CD4-positive, CD25-positive, alpha-beta regulatory T cell (primary cell): ENCODE data around the gene DONSON. TPM values are rescaled to one million over a fixed set of nuclear protein-coding genes. Genes with fewer than 3 reads are reported as not detected.

Experiments
- ATAC-seq, 2 donors: fragments of 150-1000 bp; cut with Tn5 transposase; one replicate each; pipeline ENCODE4 v1.10.0; 2021; ENCODE audit warnings: low read depth in 2 of 2, moderate number of reproducible peaks in 2 of 2, moderate library complexity in 1 of 2
- DNase-seq, 3 donors: peaks; one replicate each; pipeline versions ENCODE4 v3.0.0 to v3.0.0-alpha.2; 2012 to 2022; ENCODE audit warnings: mixed read lengths in 1 of 3
- H3K27ac ChIP-seq: one replicate; pipeline ENCODE4 v1.7.0; 2013; ENCODE audit warnings: mild to moderate bottlenecking, low read length; ENCODE audit not compliant: insufficient read depth, poor library complexity, severe bottlenecking
- H3K27me3 ChIP-seq: one replicate; pipeline ENCODE4 v1.7.0; 2013; ENCODE audit warnings: low read length; ENCODE audit not compliant: control insufficient read depth, insufficient read depth
- H3K36me3 ChIP-seq: one replicate; pipeline ENCODE4 v1.7.0; 2013; ENCODE audit warnings: mild to moderate bottlenecking, low read length, moderate library complexity; ENCODE audit not compliant: control insufficient read depth, insufficient read depth
- H3K4me1 ChIP-seq: 2 replicates; pipeline ENCODE4 v1.7.0; 2013; ENCODE audit warnings: mild to moderate bottlenecking, low read length; ENCODE audit not compliant: insufficient read depth, control insufficient read depth, poor library complexity, severe bottlenecking
- H3K4me3 ChIP-seq: one replicate; pipeline ENCODE4 v1.7.0; 2013; ENCODE audit warnings: low read depth, mild to moderate bottlenecking, low read length, moderate library complexity
- H3K9me3 ChIP-seq, 2 experiments: 1 replicate in 1 of 2; 2 replicates in 1 of 2; pipeline ENCODE4 v1.7.0; 2013; ENCODE audit warnings: low read length in 2 of 2, mild to moderate bottlenecking in 1 of 2, moderate library complexity in 1 of 2; ENCODE audit not compliant: control insufficient read depth in 2 of 2
- H3K27ac Mint-ChIP-seq, 3 donors: one replicate each; pipeline ENCODE4 v1.8.0; 2020 to 2022; ENCODE audit warnings: mild to moderate bottlenecking in 3 of 3, mixed read lengths in 3 of 3, moderate library complexity in 2 of 3
- H3K27me3 Mint-ChIP-seq: one replicate; pipeline ENCODE4 v1.8.0; 2022; ENCODE audit warnings: mild to moderate bottlenecking, mixed read lengths
- H3K36me3 Mint-ChIP-seq: one replicate; pipeline ENCODE4 v1.8.0; 2020; ENCODE audit warnings: mixed read lengths
- H3K4me1 Mint-ChIP-seq, 4 donors: one replicate each; pipeline ENCODE4 v1.8.0; 2020 to 2022; ENCODE audit warnings: mixed read lengths in 4 of 4, mild to moderate bottlenecking in 1 of 4
- H3K4me3 Mint-ChIP-seq, 4 donors: one replicate each; pipeline ENCODE4 v1.8.0; 2020 to 2022; ENCODE audit warnings: mild to moderate bottlenecking in 4 of 4, mixed read lengths in 4 of 4, moderate library complexity in 3 of 4
- H3K9me3 Mint-ChIP-seq, 7 donors: one replicate each; pipeline ENCODE4 v1.8.0; 2020 to 2022; ENCODE audit warnings: mixed read lengths in 7 of 7, mild to moderate bottlenecking in 3 of 7, moderate library complexity in 2 of 7
- polyA plus RNA-seq, 4 donors: library from polyadenylated mRNA; unstranded; fragments of 300-500 nt; fragmentation: Illumina TruSeq; gene quantifications; one replicate each; pipeline ENCODE4 v1.2.3, GENCODE V29; 2021
- total RNA-seq: library from RNA; stranded (reverse); gene quantifications from one replicate; pipeline ENCODE4 v1.2.3, GENCODE V29; 2022

The DONSON gene
- total and polyA plus RNA-seq, 5 donors from 2014 or later = 4.2 to 15.2 (median 5.0) TPM

DNA sequence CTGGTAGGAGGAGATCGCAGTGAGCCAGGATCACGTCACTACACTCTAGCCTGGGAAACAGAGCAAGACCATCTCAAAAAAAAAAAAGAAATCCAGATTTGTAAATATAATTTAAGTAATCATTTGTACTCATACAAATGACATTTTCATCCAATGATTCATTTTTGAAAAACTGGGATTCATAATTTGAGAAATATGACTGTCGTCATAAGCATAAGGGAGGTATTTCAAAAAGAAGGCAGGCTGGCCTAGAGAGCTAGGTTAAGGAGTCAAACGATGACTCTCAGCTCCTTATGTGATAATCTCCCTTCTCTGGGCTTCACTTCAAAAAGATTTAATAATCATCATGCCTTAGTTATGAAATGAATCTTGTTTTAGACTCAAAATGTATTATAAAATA lies 48.9 kb downstream of the DONSON start:
- Mint-ChIP-seq H3K36me3 (peaks cover 27% of the 10 kb centered on the region), H3K27me3 (no peaks in the 10 kb centered on the region), H3K9me3 (no peaks in the 10 kb centered on the region), H3K4me1 (peaks cover 7 to 42% (median 38%) of the 10 kb centered on the region in 4 donors), H3K27ac (no peak overlapping the region), H3K4me3 (no peak overlapping the region)
- no peaks in the 10 kb centered on the region for H3K27me3 ChIP-seq
- no peak for ATAC-seq
- H3K36me3 ChIP-seq = peaks cover 36% of the 10 kb centered on the region
- no peak for DNase-seq
- H3K4me3 ChIP-seq = no peak overlapping the region
- no peaks in the 10 kb centered on the region for H3K9me3 ChIP-seq
- H3K4me1 ChIP-seq = peaks cover 16% of the 10 kb centered on the region
- H3K27ac ChIP-seq = no peak overlapping the region

DNA sequence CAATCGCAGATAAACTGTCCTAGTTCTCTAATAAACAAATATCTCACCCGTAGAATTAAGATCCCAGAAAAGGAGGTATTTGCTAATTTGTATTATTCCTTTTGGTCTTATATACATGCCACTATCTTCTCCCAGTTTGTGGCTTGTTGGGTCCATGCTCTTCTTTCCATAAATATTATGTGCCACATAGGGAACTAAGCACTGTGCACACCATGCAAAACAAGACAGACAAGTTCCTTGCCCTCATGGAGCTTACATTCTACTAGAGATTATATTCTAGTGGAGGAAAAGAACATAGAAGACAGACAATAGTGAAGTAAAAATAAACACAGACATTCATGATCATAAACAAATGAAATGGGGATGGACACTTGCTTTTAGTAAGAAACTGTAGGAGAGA lies 51.3 kb downstream of the DONSON start:
- Histone ChIP-seq H3K27me3 (no peaks in the 10 kb centered on the region), H3K4me3 (no peak overlapping the region), H3K27ac (no peak overlapping the region), H3K9me3 (no peaks in the 10 kb centered on the region), H3K36me3 (peaks cover 56% of the 10 kb centered on the region), H3K4me1 (peaks cover 11% of the 10 kb centered on the region)
- Mint-ChIP-seq H3K36me3 (peaks cover 31% of the 10 kb centered on the region), H3K27me3 (no peaks in the 10 kb centered on the region), H3K27ac (no peak overlapping the region), H3K4me1 (peaks cover 7 to 34% (median 29%) of the 10 kb centered on the region in 4 donors), H3K9me3 (no peaks in the 10 kb centered on the region), H3K4me3 (peak overlapping the region in 1 of 4 donors; percentile 13)
- ATAC-seq (no peak), DNase-seq (no peak)

GRCh38 chr21:33531007-33531406 lies 57.5 kb downstream of the DONSON start:
- Histone ChIP-seq H3K4me1 (no peaks in the 10 kb centered on the region), H3K36me3 (peaks cover 86% of the 10 kb centered on the region), H3K4me3 (no peak overlapping the region), H3K27me3 (no peaks in the 10 kb centered on the region), H3K27ac (no peak overlapping the region), H3K9me3 (no peaks in the 10 kb centered on the region)
- no peak for ATAC-seq
- DNase-seq = no peak
- Mint-ChIP-seq H3K27ac (no peak overlapping the region), H3K9me3 (no peaks in the 10 kb centered on the region), H3K4me1 (peaks cover 0 to 6% (median 0%) of the 10 kb centered on the region in 4 donors), H3K36me3 (peaks cover 40% of the 10 kb centered on the region), H3K27me3 (no peaks in the 10 kb centered on the region), H3K4me3 (no peak overlapping the region)

Other genes with a start within 250 kb of the DONSON start
- 10.2 TPM for gene IFNGR2, start 185.3 kb downstream of the DONSON start, total RNA-seq
- gene IFNGR2, start 185.3 kb downstream of the DONSON start, polyA plus RNA-seq = 10 to 100 TPM; 21.7 to 37.2 (median 24.5) TPM
- gene TMEM50B, start 108.7 kb downstream of the DONSON start, total RNA-seq = 84.2 TPM
- 10 to 100 TPM; 60.1 to 63.2 (median 61.6) TPM for gene TMEM50B, start 108.7 kb downstream of the DONSON start, polyA plus RNA-seq
- gene DNAJC28, start 97.0 kb downstream of the DONSON start, total RNA-seq = 0.17 TPM
- gene DNAJC28, start 97.0 kb downstream of the DONSON start, polyA plus RNA-seq = under 1 TPM; 0.33 to 0.78 (median 0.73) TPM
- gene GART, start 46.6 kb downstream of the DONSON start, total RNA-seq = 44.0 TPM
- gene GART, start 46.6 kb downstream of the DONSON start, polyA plus RNA-seq = 10 to 100 TPM; 45.5 to 63.9 (median 52.1) TPM
- 358 TPM for gene SON, start 45.6 kb downstream of the DONSON start, total RNA-seq
- 100 to 1,000 TPM; 429 to 518 (median 444) TPM for gene SON, start 45.6 kb downstream of the DONSON start, polyA plus RNA-seq
- gene CRYZL1, start 53.1 kb upstream of the DONSON start, total RNA-seq = 35.7 TPM
- gene CRYZL1, start 53.1 kb upstream of the DONSON start, polyA plus RNA-seq = 10 to 100 TPM; 27.2 to 31.9 (median 30.8) TPM
- gene ITSN1, start 53.8 kb upstream of the DONSON start, total RNA-seq = 1.1 TPM
- under 1 TPM; 0.17 to 0.98 (median 0.33) TPM for gene ITSN1, start 53.8 kb upstream of the DONSON start, polyA plus RNA-seq